ENCODE measurements around the gene MIER2.
"Not testable (repeated sequence)": the region's sequence is repeated elsewhere in the genome, so short reads cannot be mapped to it uniquely, and the experiment has no call there.

The MIER2 gene, protein sequence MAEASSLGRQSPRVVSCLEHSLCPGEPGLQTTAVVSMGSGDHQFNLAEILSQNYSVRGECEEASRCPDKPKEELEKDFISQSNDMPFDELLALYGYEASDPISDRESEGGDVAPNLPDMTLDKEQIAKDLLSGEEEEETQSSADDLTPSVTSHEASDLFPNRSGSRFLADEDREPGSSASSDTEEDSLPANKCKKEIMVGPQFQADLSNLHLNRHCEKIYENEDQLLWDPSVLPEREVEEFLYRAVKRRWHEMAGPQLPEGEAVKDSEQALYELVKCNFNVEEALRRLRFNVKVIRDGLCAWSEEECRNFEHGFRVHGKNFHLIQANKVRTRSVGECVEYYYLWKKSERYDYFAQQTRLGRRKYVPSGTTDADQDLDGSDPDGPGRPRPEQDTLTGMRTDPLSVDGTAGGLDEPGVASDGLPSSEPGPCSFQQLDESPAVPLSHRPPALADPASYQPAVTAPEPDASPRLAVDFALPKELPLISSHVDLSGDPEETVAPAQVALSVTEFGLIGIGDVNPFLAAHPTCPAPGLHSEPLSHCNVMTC

DNA sequence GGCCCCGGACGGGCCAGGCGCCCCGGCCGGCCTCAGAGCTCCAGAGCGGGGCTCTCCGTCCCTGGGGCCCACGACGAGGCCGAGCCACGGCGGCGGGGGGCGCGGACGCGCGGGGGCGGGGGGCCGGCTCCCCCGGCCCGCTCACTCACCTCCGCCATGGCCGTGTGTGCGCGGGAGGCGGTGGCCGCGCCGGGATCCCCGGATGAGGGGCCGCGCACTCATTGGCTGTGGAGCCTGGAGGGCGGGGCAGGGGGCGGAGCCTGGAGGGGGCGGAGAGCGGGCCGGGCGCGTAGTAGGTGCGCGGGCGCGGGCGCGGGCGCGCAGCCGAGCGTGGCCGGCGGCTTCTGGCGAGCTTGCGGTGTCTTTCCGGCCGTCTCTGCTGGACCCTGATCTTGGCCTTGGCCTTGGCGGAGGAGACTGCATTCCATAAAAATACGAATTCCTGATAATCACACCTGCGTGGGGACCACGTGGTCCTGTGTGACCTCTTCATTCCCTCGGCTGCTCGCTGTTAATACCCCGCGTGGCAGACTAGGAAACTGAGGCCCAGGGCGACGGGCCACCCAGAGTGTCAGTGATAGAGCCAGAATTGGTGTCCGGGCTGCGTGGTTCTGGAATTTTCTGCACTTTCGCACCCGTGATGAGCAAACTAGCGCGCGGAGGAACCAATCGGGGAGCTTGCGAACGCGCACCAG lies at the start of gene MIER2:
MIER2 (minus strand) TSS at position 172 of the 695 bp plus-strand sequence; CDS start at position 158, 14 bp downstream.
- H3K4me3 ChIP-seq (ENCODE audit: low read length), result peak within 1 kb of the TSS; percentile 58
- TF ChIP-seq, protein P1, sequence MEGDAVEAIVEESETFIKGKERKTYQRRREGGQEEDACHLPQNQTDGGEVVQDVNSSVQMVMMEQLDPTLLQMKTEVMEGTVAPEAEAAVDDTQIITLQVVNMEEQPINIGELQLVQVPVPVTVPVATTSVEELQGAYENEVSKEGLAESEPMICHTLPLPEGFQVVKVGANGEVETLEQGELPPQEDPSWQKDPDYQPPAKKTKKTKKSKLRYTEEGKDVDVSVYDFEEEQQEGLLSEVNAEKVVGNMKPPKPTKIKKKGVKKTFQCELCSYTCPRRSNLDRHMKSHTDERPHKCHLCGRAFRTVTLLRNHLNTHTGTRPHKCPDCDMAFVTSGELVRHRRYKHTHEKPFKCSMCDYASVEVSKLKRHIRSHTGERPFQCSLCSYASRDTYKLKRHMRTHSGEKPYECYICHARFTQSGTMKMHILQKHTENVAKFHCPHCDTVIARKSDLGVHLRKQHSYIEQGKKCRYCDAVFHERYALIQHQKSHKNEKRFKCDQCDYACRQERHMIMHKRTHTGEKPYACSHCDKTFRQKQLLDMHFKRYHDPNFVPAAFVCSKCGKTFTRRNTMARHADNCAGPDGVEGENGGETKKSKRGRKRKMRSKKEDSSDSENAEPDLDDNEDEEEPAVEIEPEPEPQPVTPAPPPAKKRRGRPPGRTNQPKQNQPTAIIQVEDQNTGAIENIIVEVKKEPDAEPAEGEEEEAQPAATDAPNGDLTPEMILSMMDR (IDR thresholded peaks at IDR 0.05; ENCODE audit: insufficient read depth, low read depth, low read length, missing control alignments), result no peak
- DNase-seq (ENCODE audit: low read depth), result peak; percentile 76

DNA sequence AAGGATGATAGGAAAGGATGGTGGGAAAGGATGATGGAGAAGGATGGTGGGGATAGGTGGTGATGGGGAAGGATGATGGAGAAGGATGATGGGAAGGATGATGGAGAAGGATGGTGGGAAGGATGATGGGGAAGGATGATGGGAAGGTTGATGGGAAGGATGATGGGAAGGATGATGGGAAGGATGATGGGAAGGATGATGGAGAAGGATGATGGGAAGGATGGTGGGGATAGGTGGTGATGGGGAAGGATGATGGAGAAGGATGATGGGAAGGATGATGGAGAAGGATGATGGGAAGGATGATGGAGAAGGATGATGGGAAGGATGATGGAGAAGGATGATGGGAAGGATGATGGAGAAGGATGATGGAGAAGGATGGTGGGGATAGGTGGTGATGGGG lies 49.0 kb upstream of the MIER2 start:
- DNase-seq (ENCODE audit: low read depth); H3K4me3 ChIP-seq (ENCODE audit: low read length): not testable (repeated sequence)

DNA sequence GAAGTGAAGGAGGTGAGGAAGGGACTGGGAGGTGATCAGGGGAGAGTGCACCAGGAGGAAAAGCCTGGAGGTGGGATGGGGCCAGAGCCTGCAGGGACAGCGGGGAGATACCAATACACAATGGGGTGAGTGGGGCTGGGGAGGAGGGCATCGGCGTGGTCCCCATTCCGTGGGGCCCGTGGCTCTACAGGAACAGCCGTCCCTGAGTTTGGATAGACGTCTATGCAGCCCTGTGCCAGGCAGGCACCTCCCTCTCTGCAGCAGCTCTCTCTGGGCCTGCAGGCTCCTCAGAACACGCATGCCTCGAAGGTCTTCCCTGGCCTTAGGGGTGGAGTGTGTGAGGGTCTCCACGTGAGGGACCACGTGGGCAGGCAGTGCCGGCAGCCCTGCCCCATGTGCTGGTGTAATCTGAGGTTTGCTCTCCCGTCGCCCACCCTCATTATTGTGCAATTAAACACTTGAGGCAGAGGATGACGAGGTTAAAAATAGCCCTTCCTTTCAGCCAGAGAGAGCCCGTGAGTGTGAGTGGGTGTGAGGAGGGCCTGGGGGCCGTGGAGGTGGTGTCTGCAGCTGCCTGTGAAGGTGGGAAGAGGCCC lies 47.9 kb upstream of the MIER2 start:
- TF ChIP-seq, protein P1 (IDR thresholded peaks at IDR 0.05; ENCODE audit: insufficient read depth, low read depth, low read length, missing control alignments), result no peak
- H3K4me3 ChIP-seq (ENCODE audit: low read length), result no peak overlapping the region
- DNase-seq (ENCODE audit: low read depth), result no peak

DNA sequence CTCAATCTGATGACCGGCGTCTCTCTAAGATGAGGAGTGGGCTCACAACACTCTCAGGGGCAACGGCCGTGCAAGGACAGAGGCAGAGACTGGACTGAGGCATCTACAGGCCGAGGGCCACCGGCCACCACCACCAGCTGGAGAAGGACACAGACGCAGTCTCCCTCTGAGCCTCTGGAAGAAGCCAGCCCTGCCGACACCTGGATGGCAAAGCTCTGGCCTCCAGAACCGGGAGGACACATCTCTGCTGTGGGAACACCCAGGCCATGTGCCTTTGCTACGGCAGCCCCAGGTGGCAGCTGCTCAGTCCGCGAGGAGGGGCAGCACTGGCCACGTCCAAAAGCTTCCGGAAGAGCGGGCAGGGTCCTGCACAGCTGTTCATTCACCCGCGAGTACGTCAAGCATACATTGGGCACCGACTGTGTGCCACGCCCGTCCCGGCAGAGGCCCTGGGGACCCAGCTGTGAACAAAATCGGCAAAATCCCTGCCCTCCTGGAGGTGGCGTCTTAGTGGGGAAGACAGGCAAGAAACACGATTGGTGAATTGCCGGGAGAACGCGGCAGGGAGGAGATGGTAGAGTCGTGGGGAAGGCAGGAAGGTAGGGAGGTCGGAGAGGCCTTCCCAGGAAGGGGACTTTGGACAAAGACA lies 47.3 kb upstream of the MIER2 start:
- H3K4me3 ChIP-seq (ENCODE audit: low read length), result no peak overlapping the region
- no peak for DNase-seq (ENCODE audit: low read depth)
- TF ChIP-seq, protein P1 (IDR thresholded peaks at IDR 0.05; ENCODE audit: insufficient read depth, low read depth, low read length, missing control alignments), result no peak

DNA sequence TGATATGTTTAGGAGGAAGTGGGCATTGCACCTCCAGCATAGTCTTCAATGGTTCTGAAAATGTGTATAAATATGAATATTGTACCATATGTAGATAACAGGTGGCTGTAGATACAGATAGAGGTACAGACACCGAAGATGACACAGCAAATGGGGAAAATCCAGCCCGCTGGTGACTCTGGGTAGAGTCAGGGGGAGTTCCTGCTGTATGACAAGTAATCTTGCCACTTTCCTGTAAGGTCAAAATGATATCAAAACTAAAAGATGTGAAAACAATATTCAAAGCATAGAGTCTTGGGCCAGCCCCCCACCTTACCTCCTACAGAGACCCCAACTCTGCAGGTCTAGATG lies 46.6 kb upstream of the MIER2 start:
- TF ChIP-seq, protein P1 (IDR thresholded peaks at IDR 0.05; ENCODE audit: insufficient read depth, low read depth, low read length, missing control alignments), result no peak
- H3K4me3 ChIP-seq (ENCODE audit: low read length), result no peak overlapping the region
- no peak for DNase-seq (ENCODE audit: low read depth)

DNA sequence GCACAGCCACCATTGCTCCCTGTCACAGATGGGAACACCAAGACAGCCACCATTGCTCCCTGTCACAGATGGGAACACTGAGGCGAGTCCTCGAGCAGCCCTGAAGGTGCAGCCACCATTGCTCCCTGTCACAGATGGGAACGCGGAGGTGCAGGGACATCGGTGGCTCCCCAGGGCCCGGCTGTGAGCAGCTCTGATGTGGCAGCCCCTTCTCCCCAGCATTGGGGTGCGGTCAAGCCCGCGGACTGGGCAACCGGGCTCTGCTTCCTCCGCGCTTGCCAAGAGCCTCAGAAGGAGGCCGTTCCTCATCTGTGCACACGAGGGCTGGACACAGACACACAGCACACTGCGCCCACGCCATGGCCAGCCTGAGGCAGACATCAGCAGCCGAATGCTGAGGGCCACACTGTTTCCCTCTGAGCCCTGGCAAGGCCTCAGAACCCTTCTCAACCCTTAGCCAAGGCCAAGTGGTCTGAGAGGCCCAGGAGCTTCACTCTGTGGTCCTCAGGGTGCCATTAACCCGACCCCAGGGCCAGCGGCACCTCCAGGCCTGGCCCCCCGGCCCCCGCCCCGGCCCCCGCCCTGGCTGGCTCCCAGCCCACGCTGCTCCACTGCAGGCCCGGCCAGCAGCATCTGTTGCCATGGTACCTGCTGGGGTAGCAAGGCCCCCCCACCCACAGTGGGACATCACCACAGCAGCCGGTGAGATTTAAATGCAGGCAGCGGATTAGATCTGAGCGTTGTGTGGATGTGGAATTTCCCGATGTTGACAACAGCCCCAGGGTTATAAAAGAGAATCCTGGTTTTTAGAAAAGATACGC lies 46.0 kb upstream of the MIER2 start:
- TF ChIP-seq, protein P1 (IDR thresholded peaks at IDR 0.05; ENCODE audit: insufficient read depth, low read depth, low read length, missing control alignments), result no peak

More for the DNA sequence above, 46.0 kb upstream of the MIER2 start:
- no peak for DNase-seq (ENCODE audit: low read depth)
- no peak overlapping the region for H3K4me3 ChIP-seq (ENCODE audit: low read length)

All from epithelial cell of esophagus (primary cell).